DOHH2 (cell line): Measurements from ENCODE around the gene CLCN6.

Source experiments
- CTCF ChIP-seq: fragments of 200-600 bp; sonication (generic); IDR thresholded peaks from one replicate; pipeline ENCODE4 v1.5.1; 2014; ENCODE audit warnings: antibody characterized with exemption, mild to moderate bottlenecking, low read depth, low read length; ENCODE audit not compliant: poor library complexity, severe bottlenecking
- EZH2phosphoT487 ChIP-seq: fragments of 200-600 bp; sonication (generic); IDR thresholded peaks from 2 replicates; pipeline ENCODE4 v1.6.1; 2017; ENCODE audit warnings: borderline replicate concordance, mild to moderate bottlenecking, antibody characterized with exemption, low read length, moderate library complexity, mixed read lengths

GRCh38 chr1:11878081-11878890, 72.3 kb downstream of the CLCN6 start:
- TF ChIP-seq CTCF (no peak), EZH2phosphoT487 (no peak)
